ENCODE data around the gene FHIT. TPM values are rescaled to one million over a fixed set of nuclear protein-coding genes. Genes with fewer than 3 reads are reported as not detected.

Gene FHIT
- total RNA-seq, 2 donors from 2014 or later = 10.4 to 15.8 TPM

- intact Hi-C loops (cut with DNase I) = no loop called here
- H3K4me3 ChIP-seq = no peak overlapping the region
- H3K27me3 ChIP-seq = no peaks in the 10 kb centered on the region
- H3K9me3 ChIP-seq = no peaks in the 10 kb centered on the region
- no peaks in the 10 kb centered on the region for H3K4me1 ChIP-seq
- no peak overlapping the region for H3K27ac ChIP-seq
- TF ChIP-seq CTCF (IDR thresholded peaks at IDR 0.05) = no peak
- TF ChIP-seq POLR2A (IDR thresholded peaks at IDR 0.05) = no peak
- DNase-seq (no peak), ATAC-seq (no peak)
- H3K36me3 ChIP-seq (replicated peaks in 1 of 2; ENCODE audit: insufficient read depth in 1 of 2, low read depth in 2 of 2) = no peaks in the 10 kb centered on the region
Observed at GRCh38 chr3:60636846-60637245, 614.4 kb downstream of the FHIT start.

GRCh38 chr3:60633644-60634043, 617.6 kb downstream of the FHIT start:
- 96 to 97% methylated on average over 9 of the region's 9 CpGs for WGBS, 2 donors

GRCh38 chr3:60631509-60631908, 619.7 kb downstream of the FHIT start:
- Histone ChIP-seq H3K36me3 (replicated peaks in 1 of 2; ENCODE audit: insufficient read depth in 1 of 2, low read depth in 2 of 2) (no peaks in the 10 kb centered on the region), H3K27ac (no peak overlapping the region), H3K4me1 (no peaks in the 10 kb centered on the region), H3K4me3 (no peak overlapping the region), H3K27me3 (no peaks in the 10 kb centered on the region), H3K9me3 (no peaks in the 10 kb centered on the region)
- intact Hi-C loops (cut with DNase I) = no loop called here
- ATAC-seq (no peak), DNase-seq (no peak)
- 90 to 92% methylated on average over 8 of the region's 8 CpGs for WGBS, 2 donors
- TF ChIP-seq CTCF (IDR thresholded peaks at IDR 0.05) (no peak), POLR2A (IDR thresholded peaks at IDR 0.05) (no peak)

More at GRCh38 chr3:60633644-60634043, 617.6 kb downstream of the FHIT start:
- no peaks in the 10 kb centered on the region for H3K27me3 ChIP-seq
- H3K4me1 ChIP-seq = no peaks in the 10 kb centered on the region
- H3K27ac ChIP-seq = no peak overlapping the region
- TF ChIP-seq CTCF (IDR thresholded peaks at IDR 0.05) = no peak
- TF ChIP-seq POLR2A (IDR thresholded peaks at IDR 0.05) = no peak
- no peak for DNase-seq
- no peaks in the 10 kb centered on the region for H3K36me3 ChIP-seq (replicated peaks in 1 of 2; ENCODE audit: insufficient read depth in 1 of 2, low read depth in 2 of 2)
- intact Hi-C loops (cut with DNase I) = no loop called here
- H3K9me3 ChIP-seq = no peaks in the 10 kb centered on the region
- ATAC-seq = no peak
- no peak overlapping the region for H3K4me3 ChIP-seq

GRCh38 chr3:60630953-60631352, 620.3 kb downstream of the FHIT start:
- no peaks in the 10 kb centered on the region for H3K4me1 ChIP-seq
- no peak overlapping the region for H3K4me3 ChIP-seq
- no peaks in the 10 kb centered on the region for H3K36me3 ChIP-seq (replicated peaks in 1 of 2; ENCODE audit: insufficient read depth in 1 of 2, low read depth in 2 of 2)
- no peaks in the 10 kb centered on the region for H3K9me3 ChIP-seq
- DNase-seq = no peak
- intact Hi-C loops (cut with DNase I) = no loop called here
- whole genome bisulfite sequencing, 2 donors = 95% methylated on average over 1 of the region's 1 CpG
- no peak for TF ChIP-seq POLR2A (IDR thresholded peaks at IDR 0.05)
- TF ChIP-seq CTCF (IDR thresholded peaks at IDR 0.05) = no peak
- no peak for ATAC-seq
- no peak overlapping the region for H3K27ac ChIP-seq
- no peaks in the 10 kb centered on the region for H3K27me3 ChIP-seq

- 74 to 84% methylated on average over 2 of the region's 2 CpGs for WGBS, 2 donors
- Histone ChIP-seq H3K27ac (no peak overlapping the region), H3K36me3 (replicated peaks in 1 of 2; ENCODE audit: insufficient read depth in 1 of 2, low read depth in 2 of 2) (no peaks in the 10 kb centered on the region), H3K9me3 (no peaks in the 10 kb centered on the region), H3K4me3 (no peak overlapping the region), H3K27me3 (no peaks in the 10 kb centered on the region), H3K4me1 (no peaks in the 10 kb centered on the region)
- DNase-seq (no peak), ATAC-seq (no peak)
- intact Hi-C loops (cut with DNase I) = no loop called here
- TF ChIP-seq POLR2A (IDR thresholded peaks at IDR 0.05) = no peak
- no peak for TF ChIP-seq CTCF (IDR thresholded peaks at IDR 0.05)
Observed at GRCh38 chr3:60629816-60630215, 621.4 kb downstream of the FHIT start.
